ENCODE measurements around the gene OR51T1.

The OR51T1 gene

GRCh38 chr11:4884361-4884760 lies 2.7 kb downstream of the OR51T1 start:
- no peak overlapping the region for H2AFZ ChIP-seq
- no peak for TF ChIP-seq CTCF (IDR thresholded peaks at IDR 0.05)

GRCh38 chr11:4886186-4886585 lies 4.5 kb downstream of the OR51T1 start:
- no peaks in the 10 kb centered on the region for H3K79me2 ChIP-seq
- H3K9ac ChIP-seq = no peak overlapping the region
- H3K27me3 ChIP-seq (ENCODE audit: control insufficient read depth, insufficient read depth, low read length) = no peaks in the 10 kb centered on the region
- no peak for TF ChIP-seq CTCF (IDR thresholded peaks at IDR 0.05)
- no peak overlapping the region for H2AFZ ChIP-seq
- H3K27ac ChIP-seq = no peak overlapping the region
- H3K4me2 ChIP-seq (ENCODE audit: low read length) = no peak overlapping the region
- H3K4me3 ChIP-seq (ENCODE audit: low read depth, low read length) = no peak overlapping the region
- no peaks in the 10 kb centered on the region for H3K36me3 ChIP-seq (ENCODE audit: control insufficient read depth, insufficient read depth, low read length)
- no peaks in the 10 kb centered on the region for H3K9me3 ChIP-seq (ENCODE audit: control insufficient read depth, low read length)
- H3K4me1 ChIP-seq = no peaks in the 10 kb centered on the region

More at GRCh38 chr11:4884361-4884760, 2.7 kb downstream of the OR51T1 start:
- no peak overlapping the region for H3K9ac ChIP-seq
- no peaks in the 10 kb centered on the region for H3K9me3 ChIP-seq (ENCODE audit: control insufficient read depth, low read length)
- no peaks in the 10 kb centered on the region for H3K79me2 ChIP-seq
- H3K27me3 ChIP-seq (ENCODE audit: control insufficient read depth, insufficient read depth, low read length) = no peaks in the 10 kb centered on the region
- H3K4me2 ChIP-seq (ENCODE audit: low read length) = no peak overlapping the region
- no peak overlapping the region for H3K27ac ChIP-seq
- no peaks in the 10 kb centered on the region for H3K4me1 ChIP-seq
- H3K4me3 ChIP-seq (ENCODE audit: low read depth, low read length) = no peak overlapping the region
- no peaks in the 10 kb centered on the region for H3K36me3 ChIP-seq (ENCODE audit: control insufficient read depth, insufficient read depth, low read length)

GRCh38 chr11:4887591-4887990 lies 5.9 kb downstream of the OR51T1 start:
- no peak for TF ChIP-seq CTCF (IDR thresholded peaks at IDR 0.05)

GRCh38 chr11:4890279-4890678 lies 8.6 kb downstream of the OR51T1 start:
- no peaks in the 10 kb centered on the region for H3K36me3 ChIP-seq (ENCODE audit: control insufficient read depth, insufficient read depth, low read length)
- TF ChIP-seq CTCF (IDR thresholded peaks at IDR 0.05) = no peak
- no peak overlapping the region for H3K4me3 ChIP-seq (ENCODE audit: low read depth, low read length)
- no peaks in the 10 kb centered on the region for H3K27me3 ChIP-seq (ENCODE audit: control insufficient read depth, insufficient read depth, low read length)
- no peaks in the 10 kb centered on the region for H3K79me2 ChIP-seq
- no peak overlapping the region for H2AFZ ChIP-seq
- no peak overlapping the region for H3K27ac ChIP-seq
- no peaks in the 10 kb centered on the region for H3K9me3 ChIP-seq (ENCODE audit: control insufficient read depth, low read length)
- H3K4me2 ChIP-seq (ENCODE audit: low read length) = no peak overlapping the region
- no peak overlapping the region for H3K9ac ChIP-seq
- no peaks in the 10 kb centered on the region for H3K4me1 ChIP-seq

More at GRCh38 chr11:4887591-4887990, 5.9 kb downstream of the OR51T1 start:
- Histone ChIP-seq H3K27me3 (ENCODE audit: control insufficient read depth, insufficient read depth, low read length) (no peaks in the 10 kb centered on the region), H3K36me3 (ENCODE audit: control insufficient read depth, insufficient read depth, low read length) (no peaks in the 10 kb centered on the region), H3K79me2 (no peaks in the 10 kb centered on the region), H2AFZ (no peak overlapping the region), H3K9ac (no peak overlapping the region), H3K9me3 (ENCODE audit: control insufficient read depth, low read length) (no peaks in the 10 kb centered on the region), H3K4me3 (ENCODE audit: low read depth, low read length) (no peak overlapping the region), H3K27ac (no peak overlapping the region), H3K4me1 (no peaks in the 10 kb centered on the region), H3K4me2 (ENCODE audit: low read length) (no peak overlapping the region)

- Histone ChIP-seq H3K79me2 (no peaks in the 10 kb centered on the region), H3K4me3 (ENCODE audit: low read depth, low read length) (no peak overlapping the region), H3K27me3 (ENCODE audit: control insufficient read depth, insufficient read depth, low read length) (no peaks in the 10 kb centered on the region), H3K4me1 (no peaks in the 10 kb centered on the region), H3K27ac (no peak overlapping the region), H3K9me3 (ENCODE audit: control insufficient read depth, low read length) (no peaks in the 10 kb centered on the region), H2AFZ (no peak overlapping the region), H3K9ac (no peak overlapping the region), H3K4me2 (ENCODE audit: low read length) (no peak overlapping the region), H3K36me3 (ENCODE audit: control insufficient read depth, insufficient read depth, low read length) (no peaks in the 10 kb centered on the region)
- TF ChIP-seq CTCF (IDR thresholded peaks at IDR 0.05) = no peak
Observed at GRCh38 chr11:4891996-4892640, 10.4 kb downstream of the OR51T1 start.

Measured in parathyroid adenoma (tissue), 2 donors.